HG03280 (cell line): ENCODE data around the gene CTSA.
"Not testable (repeated sequence)": the region's sequence is repeated elsewhere in the genome, so short reads cannot be mapped to it uniquely, and the experiment has no call there.

ENCODE experiments used
- ATAC-seq: cut with Tn5 transposase; IDR thresholded peaks from one replicate; pipeline ENCODE4 v1.9.1; 2021; ENCODE audit warnings: mild to moderate bottlenecking, moderate library complexity; ENCODE audit not compliant: unreplicated experiment

Gene CTSA

DNA sequence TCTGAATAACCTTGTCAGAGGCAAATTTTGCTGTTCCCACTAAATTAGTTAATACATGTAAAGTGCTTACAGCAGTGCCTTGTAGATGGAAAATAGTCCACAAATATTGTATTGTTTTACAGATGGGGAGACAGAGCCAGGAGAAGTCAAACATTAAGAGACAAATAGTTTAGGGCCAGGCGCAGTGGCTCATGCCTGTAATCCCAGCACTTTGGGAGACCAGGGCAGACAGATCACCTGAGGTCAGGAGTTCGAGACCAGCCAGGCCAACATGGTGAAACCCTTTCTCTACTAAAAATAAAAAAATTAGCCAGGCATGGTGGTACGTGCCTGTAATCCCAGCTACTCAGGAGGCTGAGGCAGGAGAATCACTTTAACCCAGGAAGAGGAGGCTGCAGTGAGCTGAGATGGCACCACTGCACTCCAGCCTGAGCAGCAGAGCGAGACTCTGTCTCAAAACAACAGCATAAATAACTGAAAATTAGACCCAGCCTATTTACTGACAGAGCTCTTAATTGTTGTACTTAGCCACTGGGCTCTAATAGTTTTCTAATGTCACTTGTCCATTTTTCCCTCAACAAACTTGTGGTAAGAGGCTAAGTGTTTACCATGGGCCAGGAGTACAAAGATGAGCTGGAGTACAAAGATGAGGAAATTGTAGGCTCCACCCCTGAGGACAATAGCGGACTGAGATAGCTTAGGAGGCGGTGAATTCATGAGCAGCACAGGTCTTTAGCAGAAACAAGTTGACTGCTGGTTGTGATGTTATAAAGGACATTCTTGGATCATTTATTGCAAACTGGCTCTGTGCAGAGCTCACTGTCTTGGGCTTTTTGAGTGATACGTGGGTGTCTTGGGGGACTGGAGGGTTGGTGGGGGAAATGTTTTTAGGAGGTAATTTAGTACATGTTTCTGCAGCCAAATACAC lies 27.3 kb upstream of the CTSA start:
- no peak for ATAC-seq

DNA sequence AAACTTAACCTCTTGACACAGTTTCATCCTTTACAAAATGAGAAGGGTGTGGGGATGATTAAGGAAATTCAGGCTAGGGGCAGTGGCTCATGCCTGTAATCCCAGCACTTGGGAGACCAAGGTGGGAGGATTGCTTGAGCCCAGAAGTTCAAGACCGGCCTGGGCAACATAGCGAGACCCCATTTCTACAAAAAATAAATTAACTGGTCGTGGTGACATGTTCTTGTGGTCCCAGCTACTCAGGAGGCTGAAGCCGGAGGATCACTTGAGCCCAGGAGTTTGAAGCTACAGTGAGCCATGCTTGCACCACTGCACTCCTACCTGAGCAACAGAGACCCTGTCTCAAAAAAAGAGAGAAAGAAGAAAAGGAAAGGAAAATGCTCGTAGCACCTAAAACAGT lies 24.7 kb upstream of the CTSA start:
- ATAC-seq: no peak

DNA sequence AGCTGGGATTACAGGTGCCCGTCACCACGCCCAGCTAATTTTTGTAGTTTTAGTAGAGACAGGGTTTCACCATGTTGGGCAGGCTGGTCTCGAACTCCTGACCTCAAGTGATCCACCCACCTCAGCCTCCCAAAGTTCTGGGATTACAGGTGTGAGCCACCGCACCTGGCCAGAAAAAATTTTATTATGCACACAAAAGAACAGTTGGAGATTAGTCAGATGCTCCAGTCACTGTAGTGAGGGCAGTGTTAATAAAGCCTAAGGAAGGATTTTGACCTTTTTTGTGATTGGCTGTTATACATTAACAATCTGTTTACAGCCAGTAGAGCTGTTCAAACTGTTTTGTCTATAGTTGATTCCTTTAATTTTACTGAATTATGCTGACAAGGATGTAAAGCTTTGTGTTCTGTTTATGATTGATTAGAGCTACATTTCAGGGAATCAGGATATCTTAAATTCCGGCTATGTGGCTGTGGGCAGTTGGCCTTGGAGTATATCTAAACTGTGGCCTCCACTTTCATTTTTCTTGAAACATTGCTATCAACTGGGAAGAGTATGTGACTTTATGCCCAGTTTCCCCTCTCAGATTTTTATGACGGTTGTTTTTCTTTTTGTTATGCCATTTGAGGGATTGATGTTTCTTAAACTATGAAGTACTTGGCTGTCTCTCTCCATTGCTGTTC lies 23.9 kb upstream of the CTSA start:
- no peak for ATAC-seq

DNA sequence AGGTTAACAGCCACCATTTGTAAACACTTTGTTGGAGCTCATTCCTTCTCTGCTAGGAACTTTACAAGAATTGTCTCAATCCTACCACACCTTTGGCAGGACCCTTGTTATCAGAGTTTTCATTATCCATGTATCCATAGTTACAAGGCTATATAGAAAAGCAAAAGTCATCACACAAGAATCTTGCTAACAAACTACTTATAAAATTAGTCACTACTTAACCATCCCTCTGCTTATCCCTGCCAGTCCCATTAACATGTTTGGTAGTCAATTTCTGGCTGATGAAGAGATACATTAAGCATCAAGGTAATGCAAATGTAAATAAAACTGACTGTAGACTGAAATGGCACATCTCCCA lies 23.3 kb upstream of the CTSA start:
- ATAC-seq: no peak

DNA sequence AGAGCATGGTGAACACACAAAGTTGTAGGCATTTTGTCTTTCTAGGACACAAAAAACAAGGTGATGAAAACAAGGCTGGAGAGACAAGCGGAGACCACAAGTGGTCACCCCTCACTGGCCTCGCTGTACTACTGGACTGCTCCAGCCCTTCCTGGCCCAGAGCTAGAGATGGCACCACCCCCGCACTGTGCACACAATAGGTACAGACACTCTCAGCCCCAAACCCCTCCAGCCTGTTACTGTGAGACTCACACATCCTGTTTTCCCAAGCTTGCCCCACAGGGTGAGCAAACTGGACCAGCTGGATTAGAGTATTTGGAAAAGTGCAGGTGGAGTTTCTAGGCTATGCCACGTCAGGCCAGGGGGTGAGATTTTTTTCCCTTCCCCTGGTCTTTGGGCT lies 18.5 kb upstream of the CTSA start:
- ATAC-seq: no peak

DNA sequence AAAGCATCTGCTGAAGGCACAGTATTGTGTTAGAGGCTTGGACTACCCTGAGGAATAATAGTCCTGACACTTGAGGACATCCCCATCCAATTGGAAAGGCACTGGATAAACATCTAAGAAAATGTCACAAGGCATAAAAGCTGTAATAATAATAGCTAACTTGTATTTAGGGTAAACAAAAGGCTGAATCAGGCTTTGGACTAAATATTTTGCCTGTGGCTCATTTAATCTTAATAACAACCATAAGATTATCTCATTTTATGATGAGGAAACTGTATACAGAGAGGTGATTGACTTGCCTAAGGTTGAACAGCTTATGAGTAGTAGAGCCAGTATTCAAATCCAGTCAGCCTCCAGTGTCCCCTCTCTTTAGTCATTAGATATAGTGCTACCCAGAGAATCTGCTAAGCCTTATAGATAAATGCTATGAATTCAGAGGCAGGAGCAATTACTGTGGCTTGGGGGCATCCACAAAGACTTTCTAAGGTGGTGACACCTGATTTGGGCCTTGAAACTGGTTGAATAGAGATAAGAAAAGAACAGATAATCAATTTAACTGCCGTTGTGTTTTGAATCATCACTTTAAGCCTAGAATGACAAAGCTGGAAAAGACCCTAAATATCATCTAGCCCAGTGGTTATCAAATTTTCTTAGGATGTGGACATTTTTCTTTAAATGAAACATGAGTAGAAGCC lies 17.6 kb upstream of the CTSA start:
- no peak for ATAC-seq

DNA sequence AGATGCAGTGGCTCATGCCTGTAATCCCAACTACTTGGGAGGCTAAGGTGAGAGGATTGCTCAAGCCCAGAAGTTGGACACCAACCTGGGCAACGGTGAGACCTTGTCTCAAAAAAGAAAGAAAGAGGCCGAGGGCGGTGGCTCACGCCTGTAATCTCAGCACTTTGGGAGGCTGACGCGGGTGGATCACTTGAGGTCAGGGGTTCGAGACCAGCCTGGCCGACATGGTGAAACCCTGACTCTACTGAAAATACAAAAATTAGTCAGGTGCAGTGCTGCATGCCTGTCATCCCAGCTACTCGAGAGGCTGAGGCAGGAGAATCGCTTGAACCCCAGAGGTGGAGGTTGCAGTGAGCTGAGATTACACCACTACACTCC lies 17.0 kb upstream of the CTSA start:
- ATAC-seq: not testable (repeated sequence)

DNA sequence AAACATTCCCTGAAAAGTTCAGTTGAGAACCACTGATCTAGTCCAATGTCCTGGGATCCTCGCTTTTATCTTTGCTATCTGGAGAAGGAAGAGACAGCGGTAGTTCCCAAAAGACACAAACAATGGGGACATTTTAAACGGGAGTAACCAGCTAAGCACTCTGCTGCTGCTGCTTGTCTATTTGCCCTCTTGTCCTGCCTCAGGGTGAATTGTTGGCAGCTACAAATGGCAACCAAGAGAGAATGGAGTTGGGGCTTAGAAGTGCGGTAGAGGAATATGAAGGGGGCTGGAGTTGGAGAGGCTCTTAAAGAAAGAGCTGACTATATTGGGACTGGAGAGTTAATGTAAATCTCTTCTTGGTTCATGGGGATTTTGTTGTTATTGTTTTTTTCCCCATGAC lies 16.6 kb upstream of the CTSA start:
- ATAC-seq: no peak

DNA sequence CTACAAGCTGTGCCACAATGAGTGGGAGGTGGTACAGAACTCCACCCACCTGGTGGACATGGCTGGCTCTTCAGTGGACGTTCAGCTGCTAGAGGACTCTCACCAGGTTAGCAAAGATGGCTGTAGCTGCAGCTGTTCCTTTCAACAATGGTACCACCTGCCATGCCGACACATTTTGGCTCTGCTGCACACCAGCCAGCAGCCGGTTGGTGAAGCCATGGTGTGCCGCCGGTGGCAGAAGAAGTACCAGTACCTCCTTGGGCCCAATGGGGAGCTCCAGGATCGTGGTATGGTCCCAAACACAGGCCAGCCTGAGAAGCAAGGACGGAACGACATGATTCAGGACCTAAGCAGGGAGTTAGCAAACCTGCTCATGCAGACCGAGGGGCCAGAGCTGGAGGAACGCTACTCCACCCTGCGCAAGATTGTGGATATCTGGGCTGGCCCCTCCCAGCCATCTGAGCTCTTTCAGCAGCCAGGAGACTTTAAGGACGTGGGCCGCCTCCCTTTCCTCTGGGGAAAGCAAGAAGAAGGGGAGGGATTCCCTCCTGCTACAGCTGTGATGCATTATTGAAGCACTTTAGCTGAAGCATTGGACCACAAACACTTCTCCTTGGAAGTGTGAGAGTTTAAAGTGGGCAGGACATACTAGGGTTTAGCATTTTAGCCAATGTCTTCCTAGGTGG lies 12.9 kb upstream of the CTSA start:
- no peak for ATAC-seq

DNA sequence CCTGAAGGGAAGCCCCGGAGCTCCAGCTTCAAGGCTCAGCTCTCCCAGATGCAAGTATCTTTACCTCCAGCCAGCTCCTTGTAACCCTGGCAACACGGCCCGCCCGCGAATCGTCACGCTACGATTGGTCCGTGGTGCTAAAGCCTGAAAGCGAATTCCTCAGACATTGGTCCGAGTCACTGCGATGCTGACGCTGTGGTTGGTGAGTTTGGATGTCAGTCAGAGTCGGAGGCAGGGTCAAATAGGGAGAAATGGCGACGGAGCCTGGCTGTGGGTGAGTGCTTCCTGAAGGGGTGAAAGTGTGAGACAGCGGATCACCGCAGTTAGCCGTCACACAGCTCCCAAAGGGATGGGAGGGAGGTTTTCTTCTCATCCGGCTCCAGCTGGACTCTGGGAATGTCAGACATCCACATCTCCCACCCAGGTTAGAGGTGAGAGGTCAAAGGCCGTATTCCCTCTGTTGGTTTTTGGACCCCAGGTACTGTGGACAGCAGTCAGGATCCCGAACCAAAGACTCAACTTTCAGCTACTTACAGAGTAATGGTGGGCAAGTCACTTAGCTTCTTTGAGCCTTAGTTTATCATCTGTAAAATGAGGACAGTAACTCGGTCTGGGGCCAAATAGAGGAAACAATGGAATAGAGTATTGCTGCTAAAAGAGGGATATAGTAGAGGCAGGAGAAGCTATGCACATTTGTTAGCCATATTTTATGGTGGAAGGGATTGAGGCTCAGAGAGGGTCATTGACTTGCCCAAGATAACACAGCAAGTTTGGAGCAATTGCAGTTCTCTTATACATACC lies 9.9 kb upstream of the CTSA start, which contains the start of gene ZSWIM1:
TSS of gene ZSWIM1 (plus strand) at position 240 of the 801 bp plus-strand sequence. CDS start 1,366 bp downstream, outside the sequence.
- peak; percentile 99 for ATAC-seq

DNA sequence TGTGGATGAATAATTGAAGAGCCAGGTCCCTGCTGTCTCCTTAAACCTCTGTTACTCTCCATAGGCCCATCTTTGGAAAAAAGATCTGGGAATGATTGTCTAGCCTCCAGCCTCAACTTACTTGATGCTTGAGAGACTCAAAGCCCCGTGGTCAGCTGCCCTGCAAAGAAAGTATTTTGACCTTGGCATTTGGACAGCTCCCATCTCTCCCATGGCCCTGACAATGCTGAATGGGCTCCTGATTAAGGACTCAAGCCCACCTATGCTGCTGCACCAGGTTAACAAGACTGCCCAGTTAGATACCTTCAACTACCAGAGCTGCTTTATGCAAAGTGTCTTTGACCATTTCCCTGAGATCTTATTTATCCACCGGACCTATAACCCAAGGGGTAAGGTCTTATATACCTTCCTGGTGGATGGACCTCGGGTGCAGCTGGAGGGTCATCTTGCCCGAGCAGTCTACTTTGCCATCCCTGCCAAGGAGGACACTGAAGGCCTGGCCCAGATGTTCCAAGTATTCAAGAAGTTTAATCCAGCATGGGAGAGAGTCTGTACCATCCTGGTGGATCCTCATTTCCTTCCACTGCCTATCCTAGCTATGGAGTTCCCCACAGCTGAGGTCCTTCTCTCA lies 8.6 kb upstream of the CTSA start:
- ATAC-seq: no peak

DNA sequence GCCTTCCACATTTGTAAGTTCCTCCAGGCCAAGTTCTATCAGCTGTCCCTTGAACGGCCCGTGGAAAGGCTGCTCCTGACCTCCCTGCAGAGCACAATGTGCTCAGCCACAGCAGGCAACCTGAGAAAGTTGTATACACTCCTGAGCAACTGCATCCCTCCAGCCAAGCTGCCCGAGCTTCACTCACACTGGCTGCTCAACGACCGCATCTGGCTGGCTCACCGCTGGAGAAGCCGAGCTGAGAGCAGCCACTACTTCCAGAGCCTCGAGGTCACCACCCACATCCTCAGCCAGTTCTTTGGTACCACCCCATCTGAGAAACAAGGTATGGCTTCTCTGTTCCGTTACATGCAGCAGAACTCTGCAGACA lies 8.1 kb upstream of the CTSA start:
- ATAC-seq: no peak

DNA sequence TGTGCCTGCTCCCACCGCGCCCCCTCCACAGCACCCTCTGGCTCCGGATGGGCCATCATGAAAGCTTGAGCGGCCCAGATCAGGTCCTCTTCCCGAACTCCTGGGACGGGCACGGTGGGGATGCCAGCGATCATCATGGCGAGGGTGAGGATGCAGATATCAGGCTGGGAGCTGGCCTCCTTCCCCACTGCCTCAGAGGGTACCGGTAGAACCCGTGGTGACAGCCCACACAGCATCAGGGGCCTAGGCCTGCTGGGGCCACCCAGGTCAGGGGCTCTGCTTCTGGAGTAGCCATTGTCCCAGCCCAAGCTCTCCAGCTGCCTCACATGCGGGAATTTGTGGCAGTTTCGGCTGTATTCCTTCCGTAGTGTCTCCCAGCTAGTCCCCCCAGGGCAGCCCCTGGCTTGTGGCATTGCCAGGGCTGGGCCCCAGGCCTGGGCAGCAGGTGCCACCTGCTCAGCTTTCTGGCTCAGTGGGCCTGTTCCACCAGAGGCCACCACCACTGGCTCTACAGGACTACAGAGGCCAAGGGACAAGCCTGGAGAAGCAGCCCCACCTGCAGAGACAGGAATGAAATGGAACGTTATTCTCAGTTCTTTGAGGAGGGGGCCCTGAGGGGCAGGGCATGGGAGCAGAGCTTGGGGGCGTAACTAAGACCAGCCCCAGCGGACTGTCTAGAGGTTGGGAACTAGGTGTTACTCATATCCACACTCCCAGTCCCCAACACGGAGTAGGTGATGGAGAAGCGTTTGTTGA lies 4.4 kb upstream of the CTSA start:
- no peak for ATAC-seq

DNA sequence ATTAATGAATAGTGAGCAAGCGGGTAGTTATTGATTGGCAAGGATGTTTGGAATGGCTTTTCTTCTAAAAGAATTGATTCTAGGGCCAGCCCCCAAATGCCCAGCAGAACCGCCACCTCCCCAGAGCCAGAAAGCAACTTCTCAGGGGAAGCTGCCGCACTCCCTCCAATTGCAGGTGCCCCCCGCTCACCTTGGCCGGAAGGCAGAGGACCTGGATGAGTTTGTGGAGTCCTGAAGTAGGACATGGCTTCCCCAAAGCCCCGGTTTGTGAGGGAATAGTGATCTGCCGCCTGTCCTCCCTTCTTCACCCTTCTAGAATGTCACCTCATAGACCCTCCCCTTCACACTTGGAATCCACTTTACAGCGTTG lies 3.8 kb upstream of the CTSA start, which contains the start of gene SPATA25:
TSS of gene SPATA25 (minus strand) at position 277 of the 370 bp plus-strand sequence. CDS start at position 245, 32 bp downstream.
- ATAC-seq: no peak

DNA sequence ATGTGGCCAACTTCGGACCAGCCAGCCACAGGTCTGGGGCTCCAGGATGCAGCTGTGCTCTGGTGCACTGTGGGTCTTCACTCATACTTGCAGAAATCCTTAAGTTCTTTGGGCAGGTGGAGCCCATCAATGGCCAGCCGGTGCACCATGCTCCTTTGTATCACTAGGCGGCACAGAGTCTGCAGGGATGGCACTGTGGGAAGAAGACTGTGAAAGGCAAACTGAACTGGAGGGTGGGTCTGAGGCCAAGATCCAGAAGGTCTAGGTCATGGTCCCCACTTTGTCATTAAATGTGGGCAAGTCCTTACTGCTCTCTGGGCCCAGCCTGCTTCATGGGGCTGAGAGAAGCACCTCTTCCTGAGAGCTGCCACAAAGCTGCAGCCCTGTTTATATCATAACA lies 2.5 kb upstream of the CTSA start:
- ATAC-seq: no peak

DNA sequence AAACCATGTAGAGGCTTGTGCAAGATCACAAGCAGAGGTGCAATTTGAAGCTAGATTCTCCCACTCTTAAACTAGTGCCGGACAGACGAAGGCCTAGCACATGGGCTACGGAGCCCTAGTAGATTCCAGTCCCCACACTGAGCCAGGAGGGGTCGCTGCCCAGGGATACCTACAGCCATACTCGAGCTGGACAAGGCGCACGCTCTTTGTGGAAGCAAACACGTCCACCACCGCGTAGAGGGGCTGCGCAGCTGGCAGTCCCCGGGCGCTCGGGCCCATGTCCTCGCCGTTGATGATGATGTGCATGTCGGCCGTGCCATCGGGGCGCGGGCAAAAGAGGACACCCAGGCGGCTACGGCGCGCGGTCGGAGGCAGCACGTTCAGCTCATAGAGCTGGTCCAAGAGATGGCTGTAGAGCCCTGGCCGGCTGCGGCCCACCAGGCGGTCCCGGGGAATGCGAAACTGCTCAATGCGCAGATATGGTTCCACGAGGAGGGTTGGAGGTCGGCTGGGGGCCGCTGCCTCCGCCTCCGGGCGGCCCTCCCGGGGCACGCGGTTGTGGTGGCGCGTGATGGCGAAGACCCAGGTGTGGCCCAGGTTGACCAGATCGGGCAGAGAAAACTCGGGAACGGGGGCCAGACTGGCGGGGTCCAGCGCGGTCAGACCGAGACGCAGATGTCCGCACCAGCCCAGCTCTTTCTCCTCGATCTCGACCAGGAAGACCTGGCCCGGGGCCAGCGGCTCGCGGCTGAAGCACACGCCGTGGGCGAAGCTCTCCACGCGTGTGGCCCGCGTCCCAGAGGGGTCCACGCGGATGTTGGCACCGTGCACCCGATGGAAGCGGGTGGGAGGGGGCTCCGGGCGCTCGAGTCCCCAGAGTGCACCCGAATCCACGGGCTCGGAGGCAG lies 804 bp upstream of the CTSA start:
- peak; percentile 31 for ATAC-seq

DNA sequence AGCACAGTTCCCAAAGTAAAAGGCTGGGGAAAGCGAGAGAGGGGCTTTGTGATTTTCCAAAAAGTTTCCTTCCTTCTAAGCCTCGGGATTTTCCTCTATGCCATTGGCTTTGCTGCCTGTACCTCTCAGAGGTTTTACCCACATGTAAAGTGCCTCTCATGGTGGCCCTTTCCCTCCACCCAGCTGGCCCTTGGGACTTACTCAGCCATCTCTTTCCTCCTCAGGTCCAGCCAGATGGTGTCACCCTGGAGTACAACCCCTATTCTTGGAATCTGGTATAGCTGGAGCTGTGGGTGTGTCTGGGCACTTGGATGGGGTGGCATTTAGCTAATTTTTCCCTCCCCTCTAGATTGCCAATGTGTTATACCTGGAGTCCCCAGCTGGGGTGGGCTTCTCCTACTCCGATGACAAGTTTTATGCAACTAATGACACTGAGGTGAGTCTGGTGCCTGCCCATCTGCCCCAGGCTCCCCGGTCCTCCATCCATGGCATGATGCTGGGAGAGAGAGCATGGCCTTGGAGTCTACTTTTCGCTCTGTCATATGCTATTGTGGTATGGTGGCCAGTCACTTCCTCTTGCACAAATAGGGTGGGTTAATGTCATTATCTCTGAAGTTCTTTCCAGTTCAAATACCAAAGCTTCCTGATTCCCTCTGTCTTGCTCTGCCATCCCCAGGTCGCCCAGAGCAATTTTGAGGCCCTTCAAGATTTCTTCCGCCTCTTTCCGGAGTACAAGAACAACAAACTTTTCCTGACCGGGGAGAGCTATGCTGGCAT lies 1.1 kb downstream of the CTSA start:
- ATAC-seq: no peak
